SK-N-SH (cell line): Measurements from ENCODE around the gene CLCN1. TPM values are rescaled to one million over a fixed set of nuclear protein-coding genes. Genes with fewer than 3 reads are reported as not detected.

Experiments used
- CTCF ChIA-PET: fragments of 300-600, 350-600 bp; formaldehyde crosslinking; extraction: SDS; loops from one replicate; lab custom pipeline; 2021; lab: Yijun Ruan, JAX
- POLR2A ChIA-PET: fragments of 350-600 bp; sonication (Branson Sonifier 250); formaldehyde crosslinking; extraction: SDS; loops from one replicate; lab custom pipeline; 2020; ENCODE audit warnings: antibody characterized with exemption, inconsistent platforms; lab: Yijun Ruan, JAX
- DNase-seq: peaks from one replicate; pipeline ENCODE4 v3.0.0; 2012
- H2AFZ ChIP-seq: fragments of 200-600 bp; sonication (generic); 2 replicates; pipeline ENCODE4 v1.8.1; 2016; ENCODE audit warnings: antibody characterized with exemption, mild to moderate bottlenecking, low read depth
- H3F3A ChIP-seq: fragments of 200-600 bp; sonication (generic); replicated peaks from 2 replicates; pipeline ENCODE3; 2016; ENCODE audit warnings: antibody characterized with exemption, mild to moderate bottlenecking; ENCODE audit not compliant: insufficient read depth
- H3K27ac ChIP-seq, 2 experiments: fragments of 200-500 bp in 1 of 2; fragments of 200-600 bp in 1 of 2; sonication (Bioruptor generic) in 1 of 2; sonication (generic), shearing (Covaris generic) in 1 of 2; 2 replicates each; pipeline versions ENCODE4 v1.5.1 to v1.6.1; 2014 to 2016; ENCODE audit warnings: low read depth in 2 of 2, inconsistent platforms in 1 of 2, low read length in 1 of 2, mild to moderate bottlenecking in 1 of 2, mixed read lengths in 1 of 2
- H3K27me3 ChIP-seq: fragments of 200-600 bp; sonication (generic), shearing (Covaris generic); 2 replicates; pipeline ENCODE4 v1.6.1; 2016; ENCODE audit warnings: mixed run types; ENCODE audit not compliant: insufficient read depth
- H3K36me3 ChIP-seq, 2 experiments: fragments of 200-500 bp in 1 of 2; fragments of 200-600 bp in 1 of 2; sonication (Bioruptor generic) in 1 of 2; sonication (generic) in 1 of 2; replicated peaks in 1 of 2; 2 replicates each; pipeline versions ENCODE3 to v1.5.1; 2014 to 2016; ENCODE audit warnings: low read length in 1 of 2, mild to moderate bottlenecking in 1 of 2; ENCODE audit not compliant: insufficient read depth in 2 of 2, control insufficient read depth in 1 of 2
- H3K4me1 ChIP-seq, 2 experiments: fragments of 200-500 bp in 1 of 2; fragments of 200-600 bp in 1 of 2; sonication (Bioruptor generic) in 1 of 2; sonication (generic), shearing (Covaris generic) in 1 of 2; 2 replicates each; pipeline versions ENCODE4 v1.5.1 to v1.6.1; 2014 to 2016; ENCODE audit warnings: low read depth in 1 of 2, low read length in 1 of 2, mixed run types in 1 of 2; ENCODE audit not compliant: insufficient read depth in 2 of 2, control insufficient read depth in 1 of 2
- H3K4me2 ChIP-seq: fragments of 200-600 bp; sonication (generic), shearing (Covaris generic); 2 replicates; pipeline ENCODE4 v1.6.1; 2017; ENCODE audit warnings: mixed run types
- H3K4me3 ChIP-seq, 2 experiments: fragments of 200-500 bp in 1 of 2; fragments of 200-600 bp in 1 of 2; sonication (Bioruptor generic) in 1 of 2; sonication (generic), shearing (Covaris generic) in 1 of 2; 2 replicates each; pipeline versions ENCODE4 v1.5.1 to v1.8.1; 2014 to 2016; ENCODE audit warnings: low read depth in 2 of 2, inconsistent platforms in 1 of 2, low read length in 1 of 2, mild to moderate bottlenecking in 1 of 2, mixed read lengths in 1 of 2, moderate library complexity in 1 of 2
- H3K79me2 ChIP-seq: fragments of 200-600 bp; sonication (generic); 2 replicates; pipeline ENCODE4 v1.8.1; 2017; ENCODE audit warnings: mild to moderate bottlenecking; ENCODE audit not compliant: insufficient read depth
- H3K9ac ChIP-seq: fragments of 200-600 bp; sonication (generic); 2 replicates; pipeline ENCODE4 v1.6.1; 2017; ENCODE audit warnings: mixed run types
- H3K9me2 ChIP-seq: fragments of 200-600 bp; sonication (generic); 2 replicates; pipeline ENCODE4 v1.6.1; 2017; ENCODE audit warnings: mixed run types
- H3K9me3 ChIP-seq: fragments of 200-600 bp; sonication (generic); 2 replicates; pipeline ENCODE4 v1.6.1; 2017; ENCODE audit warnings: mixed run types, mild to moderate bottlenecking, moderate library complexity
- H4K20me1 ChIP-seq: fragments of 200-600 bp; sonication (generic); 2 replicates; pipeline ENCODE4 v1.6.1; 2017; ENCODE audit warnings: mild to moderate bottlenecking, mixed run types; ENCODE audit not compliant: insufficient read depth
- CHD2 ChIP-seq: fragments of 150-350 bp; IDR thresholded peaks from 2 replicates; pipeline ENCODE4 v1.6.1; 2018; ENCODE audit warnings: low read length; ENCODE audit not compliant: partially characterized antibody
- EZH2phosphoT487 ChIP-seq: fragments of 200-600 bp; sonication (generic); IDR thresholded peaks from 2 replicates; pipeline ENCODE4 v1.6.1; 2017; ENCODE audit warnings: low read depth, mixed run types, mild to moderate bottlenecking, antibody characterized with exemption, moderate library complexity, borderline replicate concordance
- MXI1 ChIP-seq: IDR thresholded peaks from 2 replicates; pipeline ENCODE4 v1.6.1; 2012; ENCODE audit warnings: mild to moderate bottlenecking, low read depth, low read length, improper control_type of control experiment
- RCOR1 ChIP-seq: fragments of 150-350 bp; IDR thresholded peaks from 2 replicates; pipeline ENCODE4 v1.6.1; 2017; ENCODE audit warnings: antibody characterized with exemption, low read length
- RXRA ChIP-seq: IDR thresholded peaks from 2 replicates; pipeline ENCODE4 v1.4.0; 2012; ENCODE audit warnings: low read depth, mild to moderate bottlenecking, borderline replicate concordance
- TCF12 ChIP-seq: IDR thresholded peaks from 2 replicates; pipeline ENCODE4 v1.4.0; 2012
- USF2 ChIP-seq: fragments of 150-350 bp; IDR thresholded peaks from 2 replicates; pipeline ENCODE4 v1.6.1; 2017; ENCODE audit warnings: antibody characterized with exemption, low read length, low read depth, borderline replicate concordance
- WGBS: methylation state at CpG from one replicate; pipeline ENCODE4 v1.1.6; 2017; ENCODE audit warnings: low lambda C conversion rate; 5-methylcytosine and 5-hydroxymethylcytosine counted together
- polyA plus RNA-seq, 3 experiments: library from polyadenylated mRNA; depleted of rRNA; stranded (reverse); fragments of >200 nt; gene quantifications; 2 replicates each; pipeline ENCODE4 v1.2.3, GENCODE V29; 2012
- TF ChIP-seq, protein P1 (sequence below): IDR thresholded peaks from 2 replicates; pipeline ENCODE4; 2012

Gene CLCN1
- polyA plus RNA-seq, 1 of the 3 experiments (the other 2 are of a cell fraction) = 0.12 TPM

GRCh38 chr7:143286522-143286890 lies 29.4 kb upstream of the CLCN1 start:
- Histone ChIP-seq H3F3A (peaks cover 2% of the 10 kb centered on the region), H4K20me1 (peaks cover 15% of the 10 kb centered on the region; the same call in 1 of the 2 replicates), H3K27ac (no peak overlapping the region), H3K9me2 (no peaks in the 10 kb centered on the region), H2AFZ (no peak overlapping the region), H3K9ac (no peak overlapping the region), H3K27me3 (no peaks in the 10 kb centered on the region), H3K4me2 (no peak overlapping the region), H3K4me3 (no peak overlapping the region), H3K36me3 (peaks cover 8 to 12% of the 10 kb centered on the region in 2 experiments), H3K4me1 (peaks cover 15 to 26% of the 10 kb centered on the region in 2 experiments; a peak in 3 of 4 replicates), H3K79me2 (peaks cover 31% of the 10 kb centered on the region), H3K9me3 (no peaks in the 10 kb centered on the region)
- ChIA-PET POLR2A (no interaction called here), CTCF (interaction anchor here (0.7 to 3.2 kb wide), 3 partner anchors 13 to 94 kb away, joined by 3 to 13 read pairs (median 10); no protein-coding TSS in a partner anchor)
- DNase-seq = no peak
- TF ChIP-seq, protein P1, sequence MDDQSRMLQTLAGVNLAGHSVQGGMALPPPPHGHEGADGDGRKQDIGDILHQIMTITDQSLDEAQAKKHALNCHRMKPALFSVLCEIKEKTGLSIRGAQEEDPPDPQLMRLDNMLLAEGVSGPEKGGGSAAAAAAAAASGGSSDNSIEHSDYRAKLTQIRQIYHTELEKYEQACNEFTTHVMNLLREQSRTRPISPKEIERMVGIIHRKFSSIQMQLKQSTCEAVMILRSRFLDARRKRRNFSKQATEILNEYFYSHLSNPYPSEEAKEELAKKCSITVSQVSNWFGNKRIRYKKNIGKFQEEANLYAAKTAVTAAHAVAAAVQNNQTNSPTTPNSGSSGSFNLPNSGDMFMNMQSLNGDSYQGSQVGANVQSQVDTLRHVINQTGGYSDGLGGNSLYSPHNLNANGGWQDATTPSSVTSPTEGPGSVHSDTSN = no peak
- TF ChIP-seq EZH2phosphoT487 (no peak), USF2 (no peak), TCF12 (no peak)
- WGBS = 87% methylated on average over 5 of the region's 6 CpGs

DNA sequence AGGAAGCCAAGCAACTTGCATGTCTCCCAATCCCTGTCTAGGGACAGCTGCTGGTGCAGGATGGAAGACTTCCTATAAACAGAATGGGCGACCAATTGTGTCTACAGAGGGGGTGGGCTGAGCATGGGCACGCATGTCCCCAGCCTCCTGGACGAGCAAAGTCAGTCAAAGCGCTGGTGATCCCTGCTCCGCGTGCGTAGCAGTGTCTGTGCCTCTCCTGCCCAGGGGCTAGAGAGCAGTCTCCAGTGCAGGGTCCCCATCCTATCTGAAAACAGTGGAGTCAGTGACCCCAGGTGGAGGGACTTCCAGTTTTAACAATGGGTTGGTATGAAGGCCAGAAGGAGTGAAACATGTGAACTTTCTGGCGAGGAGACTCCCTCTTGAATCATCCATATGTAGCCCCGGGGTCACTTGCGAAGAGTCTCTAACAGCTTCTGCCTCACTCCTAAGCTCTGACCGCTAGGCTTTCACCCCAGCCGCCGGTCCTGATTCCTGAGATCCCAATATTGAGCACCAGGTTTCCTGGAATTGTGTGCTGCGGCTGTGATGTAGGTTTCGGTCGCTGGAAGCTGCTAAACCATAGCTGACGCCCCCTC lies 28.5 kb upstream of the CLCN1 start:
- Histone ChIP-seq H3K4me2 (peak overlapping the region; percentile 39; the same call in 1 of the 2 replicates), H3K27ac (peak overlapping the region; percentile 16 to 36; a peak in 2 of 4 replicates), H3K4me1 (peaks cover 15 to 26% of the 10 kb centered on the region in 2 experiments; a peak in 3 of 4 replicates), H3K4me3 (peak overlapping the region in 1 of 2 experiments; percentile 37; a peak in 2 of 4 replicates), H3K9me3 (no peaks in the 10 kb centered on the region), H3F3A (peaks cover 2% of the 10 kb centered on the region), H3K9me2 (no peaks in the 10 kb centered on the region), H3K9ac (no peak overlapping the region), H3K36me3 (peaks cover 17 to 20% of the 10 kb centered on the region in 2 experiments), H4K20me1 (peaks cover 15% of the 10 kb centered on the region; the same call in 1 of the 2 replicates), H3K79me2 (peaks cover 41% of the 10 kb centered on the region), H2AFZ (peak overlapping the region; percentile 88), H3K27me3 (no peaks in the 10 kb centered on the region)
- CTCF ChIA-PET = interaction anchor here (0.5 to 3.2 kb wide), 8 partner anchors 12 to 130 kb away, joined by 3 to 13 read pairs (median 5); partner anchors contain the start of gene GSTK1
- POLR2A ChIA-PET = interaction anchor here (0.5 to 1.7 kb wide), 10 partner anchors 9 to 94 kb away, joined by 3 to 13 read pairs (median 4); partner anchors contain the start of gene GSTK1
- WGBS = 97% methylated on average over 16 of the region's 17 CpGs
- no peak for DNase-seq
- TF ChIP-seq RXRA (no peak), CHD2 (no peak), MXI1 (no peak), EZH2phosphoT487 (no peak), RCOR1 (no peak)
